NCI-H2196 (cell line): ENCODE results near the gene SMPD4.
"Not testable (repeated sequence)": the region's sequence is repeated elsewhere in the genome, so short reads cannot be mapped to it uniquely, and the experiment has no call there.

ENCODE experiments used
- DNase-seq: peaks from one replicate; lab custom pipeline; 2025; ENCODE audit not compliant: unreplicated experiment; lab: John Stamatoyannopoulos, UW

SMPD4 gene

DNA sequence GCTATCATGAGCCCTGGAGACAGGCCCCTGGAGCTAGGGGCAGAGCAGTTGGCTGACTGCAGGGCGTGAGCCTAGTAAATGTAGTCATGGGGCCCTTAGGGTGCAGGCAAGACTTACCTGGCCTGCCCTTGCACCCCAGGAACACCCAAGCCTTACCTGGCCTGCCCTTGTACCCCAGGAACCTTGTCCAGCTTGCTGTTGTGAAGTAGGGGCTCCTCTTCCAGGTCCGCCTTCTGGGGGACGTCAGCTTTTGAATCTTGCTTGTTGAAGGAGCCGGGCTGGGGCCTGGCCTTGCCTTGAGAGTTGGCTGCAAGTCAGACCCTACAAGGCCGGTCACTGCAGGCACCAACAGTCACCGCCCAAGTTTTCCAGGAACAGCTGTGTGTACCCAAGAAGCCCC lies 40.4 kb downstream of the SMPD4 start:
- DNase-seq, result not testable (repeated sequence)

DNA sequence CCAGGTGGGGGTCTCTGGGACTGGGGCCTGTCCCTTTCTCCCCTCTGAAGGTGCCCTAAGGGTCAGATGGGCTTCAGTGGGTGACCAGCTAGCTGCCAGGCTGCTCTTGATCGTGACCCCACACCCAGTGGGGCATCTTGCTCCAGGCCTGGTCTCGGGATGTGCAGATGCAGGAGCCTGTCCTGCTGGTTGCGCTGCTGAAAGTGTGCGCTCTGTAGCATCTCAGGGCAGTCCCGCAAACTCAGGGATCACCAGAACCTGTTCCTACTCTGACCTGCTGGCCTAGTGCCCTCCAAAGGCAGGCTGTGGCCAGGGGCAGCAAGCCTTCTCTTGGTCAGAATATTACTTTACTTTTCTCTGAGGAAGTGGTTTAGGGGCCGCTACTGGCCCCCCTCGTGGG lies 40.9 kb downstream of the SMPD4 start:
- not testable (repeated sequence) for DNase-seq

DNA sequence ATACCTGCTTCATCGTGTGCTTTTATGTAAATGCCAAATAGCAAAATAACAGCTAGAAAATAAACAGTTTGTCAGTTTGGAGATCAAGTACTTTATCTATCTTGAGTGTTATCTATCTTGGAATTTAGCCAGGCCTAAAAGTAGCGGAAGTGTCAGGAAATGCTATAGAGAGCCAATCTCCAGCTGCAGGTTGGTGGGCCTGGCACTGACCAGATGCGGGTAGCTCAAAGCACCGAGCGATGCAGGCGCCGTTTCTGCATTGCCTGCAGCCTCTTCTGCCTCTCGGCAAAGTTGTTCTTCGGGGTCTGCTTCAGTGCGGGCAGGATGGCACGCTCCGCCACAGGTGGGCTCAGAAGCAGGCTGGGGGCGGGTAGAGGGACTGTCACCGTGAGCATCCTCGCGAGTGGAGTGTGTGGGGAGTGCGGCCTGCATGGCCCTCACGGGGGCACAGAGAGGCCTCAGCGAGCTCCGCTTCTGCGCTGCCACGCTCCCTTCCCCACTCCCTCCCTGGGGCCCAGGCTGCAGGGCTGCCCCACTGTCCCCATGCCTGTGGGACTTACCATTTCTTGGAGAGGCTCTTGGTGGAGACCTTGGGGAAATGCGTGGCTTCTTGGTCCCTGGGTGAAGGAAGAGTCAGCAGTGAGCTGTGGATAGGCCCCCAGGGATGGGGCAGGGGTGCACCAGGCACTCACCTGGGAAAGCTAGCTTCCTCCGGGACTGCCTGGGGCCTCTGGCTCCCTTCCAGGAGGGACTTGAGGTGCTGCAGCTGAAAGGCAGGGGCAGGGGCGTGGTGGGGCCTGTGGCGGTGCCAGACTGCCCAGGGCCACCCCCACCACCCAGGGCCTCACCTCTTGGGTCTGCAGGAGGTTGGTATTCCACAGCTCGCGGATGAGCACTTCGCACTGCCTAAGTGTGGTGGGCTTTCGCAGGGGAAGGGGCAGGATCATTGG lies 41.8 kb downstream of the SMPD4 start:
- DNase-seq, result peak; percentile 57

DNA sequence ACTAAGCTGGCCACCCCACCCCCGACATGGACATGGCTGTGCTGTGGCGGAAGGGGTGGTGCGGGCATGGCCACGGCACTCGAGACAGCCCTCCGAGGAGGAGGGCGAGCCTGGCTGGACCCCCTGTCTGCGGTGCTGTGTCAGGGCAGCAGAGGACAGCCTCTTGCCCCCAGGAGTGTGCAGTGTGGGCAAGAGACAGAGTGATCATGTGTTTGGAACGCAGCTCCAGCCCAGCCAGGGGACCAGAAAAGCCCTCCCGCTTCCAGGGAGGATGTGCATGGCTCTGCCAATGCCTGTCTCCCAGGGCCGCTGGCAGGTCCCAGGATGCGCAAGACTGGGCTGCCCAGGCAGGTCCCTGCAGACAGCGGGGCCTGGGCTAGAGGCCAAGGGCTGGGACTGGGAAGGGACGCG lies 42.6 kb downstream of the SMPD4 start:
- DNase-seq, result peak; percentile 75

DNA sequence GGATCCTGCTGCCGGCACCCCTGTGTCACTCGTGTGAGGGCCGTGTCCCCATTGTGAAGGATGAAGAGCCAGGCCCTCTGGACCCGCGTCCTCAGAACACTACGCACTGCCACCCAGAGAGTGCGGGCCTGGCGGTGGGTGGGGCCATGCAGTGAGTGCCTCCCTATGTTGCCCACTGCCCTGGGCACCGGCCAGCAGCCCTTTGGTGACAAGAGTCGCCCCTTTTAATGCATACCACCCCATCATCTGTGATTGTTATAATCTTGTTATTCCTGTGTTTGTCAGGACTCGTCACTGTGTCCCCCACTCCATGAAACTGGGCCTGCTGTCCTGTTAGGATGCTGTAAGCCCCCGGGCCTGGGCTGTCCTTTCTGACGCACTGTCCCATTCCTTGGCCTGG lies 43.1 kb downstream of the SMPD4 start:
- not testable (repeated sequence) for DNase-seq

DNA sequence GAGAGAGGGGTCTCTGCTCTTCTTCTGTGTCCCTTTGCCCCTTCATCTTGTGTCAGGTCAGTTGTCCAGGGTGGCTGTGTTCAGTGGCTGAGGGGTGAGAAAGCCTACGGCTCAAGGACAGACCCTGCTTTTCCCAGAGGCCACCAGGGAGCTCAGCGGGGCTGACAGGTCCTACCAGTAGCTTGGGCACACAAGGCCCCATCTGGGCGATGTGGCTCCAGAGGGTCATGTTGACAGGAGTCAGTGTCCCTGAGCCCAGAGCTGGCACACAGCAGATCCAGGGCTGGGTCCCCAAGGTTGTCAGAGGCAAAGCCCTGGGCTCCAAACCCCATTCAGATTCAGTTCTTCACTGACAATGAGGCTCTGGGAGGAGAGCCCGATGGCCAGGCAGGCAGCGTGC lies 44.3 kb downstream of the SMPD4 start:
- DNase-seq, result not testable (repeated sequence)

DNA sequence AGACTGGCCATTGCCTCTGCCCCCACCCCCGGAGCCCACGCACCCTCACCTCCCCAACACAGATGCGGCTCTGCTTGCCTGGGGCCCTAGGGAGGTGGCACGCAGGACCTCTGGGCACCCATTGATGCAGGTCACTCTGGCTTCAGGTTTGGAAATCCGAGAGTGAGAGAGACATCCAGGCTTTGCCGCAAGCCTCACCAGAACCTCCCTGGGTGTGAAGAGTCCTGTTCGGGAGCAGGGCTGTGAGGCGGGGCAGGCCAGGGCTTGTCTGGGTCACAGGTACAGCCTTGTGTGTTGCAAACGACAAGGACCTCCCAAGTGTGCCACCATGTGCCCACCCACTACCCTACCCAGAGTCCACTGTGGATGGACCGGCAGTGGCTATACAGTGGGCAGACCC lies 44.9 kb downstream of the SMPD4 start:
- DNase-seq, result not testable (repeated sequence)

DNA sequence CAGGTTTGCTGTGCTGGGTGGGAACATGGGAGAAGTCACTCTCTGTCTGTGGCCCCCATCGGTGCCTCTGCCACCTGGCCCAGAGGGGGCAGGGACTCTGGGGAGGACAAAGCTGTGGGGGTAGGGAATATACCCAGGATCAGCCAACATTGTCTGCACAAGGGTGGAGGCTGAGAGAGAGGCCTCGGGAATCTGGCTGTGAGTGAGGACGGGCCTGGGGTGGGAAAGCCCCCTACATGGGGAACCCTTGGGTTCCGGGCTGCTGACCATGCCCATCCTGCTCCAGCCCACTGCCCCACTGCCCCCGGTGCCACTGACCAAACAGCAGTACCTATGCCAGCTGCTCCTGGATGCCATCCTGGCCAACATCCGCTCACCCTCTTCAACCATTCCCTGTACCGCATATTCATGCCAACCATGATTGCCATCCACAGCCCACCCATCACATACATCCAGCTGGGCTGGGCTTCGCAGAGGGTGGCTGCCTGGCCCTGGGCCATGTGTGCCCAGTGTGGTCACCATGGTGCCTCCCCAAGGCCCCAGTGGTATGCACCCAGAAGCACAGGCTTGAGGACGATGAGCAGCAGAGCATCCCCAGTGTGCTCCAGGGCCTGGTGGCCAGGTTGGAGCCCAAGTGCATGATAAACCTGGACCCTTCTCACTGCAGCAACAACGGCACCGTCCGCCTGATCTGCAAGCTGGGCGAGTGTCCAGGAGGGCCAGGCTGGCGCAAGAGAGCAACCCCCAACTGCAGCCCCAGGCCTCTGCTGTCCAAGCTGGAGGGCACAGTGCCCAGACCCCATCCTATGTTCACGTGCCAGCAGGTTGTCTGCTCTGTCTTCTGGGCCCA lies 45.5 kb downstream of the SMPD4 start:
- no peak for DNase-seq

DNA sequence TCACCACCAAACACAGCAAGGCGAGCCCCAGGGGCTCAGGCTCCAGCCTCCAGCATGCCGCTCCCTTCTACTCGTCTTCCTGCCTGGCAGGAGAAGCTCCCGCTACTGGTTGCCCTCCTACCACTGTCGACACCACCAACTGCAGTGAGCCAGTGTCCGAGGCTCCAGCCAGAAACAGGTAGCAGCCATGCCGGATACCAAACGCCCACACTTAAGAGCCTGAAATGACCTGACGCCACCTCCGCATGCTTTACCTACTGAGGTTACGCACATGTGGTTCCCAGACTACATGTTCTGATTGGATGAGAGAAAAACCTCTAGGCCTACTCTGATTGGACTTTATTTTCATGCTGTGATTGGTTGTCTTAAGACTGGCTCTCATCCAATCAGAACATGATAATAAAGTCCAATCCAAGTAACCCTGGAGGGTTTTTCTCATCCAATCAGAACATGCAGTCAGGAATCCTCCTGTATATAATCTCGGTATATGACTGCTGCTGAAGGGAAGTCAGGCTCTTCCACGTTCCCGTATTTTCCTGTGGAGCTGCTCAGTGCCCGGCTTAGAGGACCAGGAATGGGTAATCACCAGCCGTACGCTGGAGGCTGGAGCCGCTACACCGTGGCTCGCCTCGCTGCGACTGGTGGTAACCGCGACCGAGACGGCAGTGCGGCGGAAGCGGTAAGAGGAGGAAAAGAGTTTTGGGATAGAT lies 52.1 kb downstream of the SMPD4 start, which contains the start of gene POTEF:
Gene POTEF, minus strand, starts transcription at position 103 of the 710 bp plus-strand sequence. CDS start 8,707 bp downstream, outside the sequence.
- DNase-seq, result not testable (repeated sequence)

DNA sequence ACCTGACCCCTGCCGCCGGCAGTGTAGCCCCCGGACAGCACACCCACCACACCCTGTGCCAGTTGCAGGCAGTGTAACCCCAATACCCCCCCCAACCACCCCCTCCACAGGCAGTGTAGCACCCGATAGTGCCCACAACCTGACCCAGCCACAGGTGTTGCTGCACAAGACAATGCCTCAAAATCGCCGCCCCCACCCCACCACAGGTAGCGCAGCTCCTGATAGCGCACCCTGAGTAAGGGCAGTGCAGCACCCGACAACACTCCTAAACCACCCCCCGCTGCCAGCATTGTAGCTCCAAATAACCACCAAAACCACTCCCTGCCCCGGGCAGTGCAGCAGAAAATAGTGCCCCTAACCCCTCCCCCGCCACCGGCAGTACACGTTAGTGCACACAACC lies 52.9 kb downstream of the SMPD4 start:
- not testable (repeated sequence) for DNase-seq

DNA sequence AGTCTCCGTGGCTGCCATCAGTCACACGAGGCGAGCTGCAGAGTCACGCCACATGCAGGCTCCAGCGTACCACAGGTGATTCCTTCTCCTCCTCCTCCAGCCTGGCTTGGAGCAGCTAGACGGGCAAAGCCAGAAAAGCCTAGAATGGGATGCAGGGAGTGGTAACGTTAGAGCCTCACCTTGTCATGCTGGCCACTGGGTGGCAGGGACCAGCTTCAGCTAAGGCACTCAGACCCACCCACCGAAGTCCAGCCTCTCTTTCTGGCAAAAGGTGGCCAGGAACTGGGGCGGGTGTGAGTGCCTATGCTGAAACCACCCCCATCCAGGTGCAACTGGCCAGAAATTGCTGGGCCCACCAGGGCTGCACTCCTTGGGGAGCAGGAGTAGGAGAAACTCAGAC lies 53.7 kb downstream of the SMPD4 start:
- not testable (repeated sequence) for DNase-seq

DNA sequence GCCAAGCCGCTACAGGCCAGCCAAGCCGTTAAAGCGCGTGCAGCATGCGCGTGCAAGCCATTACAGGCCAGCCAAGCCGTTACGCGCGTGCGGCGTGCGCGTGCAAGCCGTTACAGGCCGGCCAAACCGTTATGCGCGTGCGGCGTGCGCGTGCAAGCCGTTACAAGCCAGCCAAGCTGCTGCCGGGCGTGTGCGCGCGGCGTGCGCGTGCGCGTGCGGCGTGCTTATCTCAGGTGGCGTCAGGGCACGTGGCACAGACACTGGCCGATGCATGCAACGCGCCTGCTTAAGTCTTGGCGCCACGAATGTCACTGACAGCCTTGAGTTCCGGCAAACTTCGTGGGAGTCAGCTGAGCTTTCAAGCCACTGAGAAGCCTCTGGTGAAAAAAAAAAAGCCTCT lies 60.5 kb downstream of the SMPD4 start:
- DNase-seq, result not testable (repeated sequence)

DNA sequence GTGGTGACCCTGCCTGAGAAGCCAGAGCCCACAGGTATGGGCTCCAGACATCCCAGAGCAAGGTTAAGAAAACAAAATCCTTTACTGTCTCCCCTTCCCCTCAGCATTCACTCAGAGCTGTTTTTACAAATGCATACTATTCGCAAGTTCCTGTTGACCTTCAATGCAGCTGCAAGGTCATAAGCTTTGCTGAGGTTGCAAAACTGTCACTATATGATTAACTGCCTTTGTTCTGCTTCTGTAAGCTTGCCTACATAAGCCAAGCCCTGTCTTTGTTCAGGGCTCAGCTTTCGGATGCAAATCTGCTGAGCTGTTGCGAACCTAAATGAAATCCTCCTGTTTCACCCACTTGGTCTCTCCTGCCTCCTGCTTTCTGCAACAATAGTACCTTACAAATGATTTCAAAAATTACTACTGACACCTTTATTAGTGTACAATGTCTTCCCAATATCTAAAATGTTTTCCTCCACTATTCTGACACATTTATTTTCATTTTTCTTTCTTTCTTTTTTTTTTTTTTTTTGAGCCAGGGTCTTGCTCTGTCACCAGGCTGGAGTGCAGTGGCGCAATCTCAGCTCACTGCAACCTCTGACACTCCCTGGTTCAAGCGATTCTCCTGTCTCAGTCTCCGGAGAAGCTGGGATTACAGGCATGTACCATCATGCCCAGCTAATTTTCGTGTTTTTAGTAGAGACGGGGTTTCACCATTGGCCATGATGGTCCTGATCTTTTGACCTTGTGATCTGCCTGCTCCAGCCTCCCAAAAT lies 78.6 kb downstream of the SMPD4 start:
- DNase-seq, result not testable (repeated sequence)
